HG02588 (cell line): ENCODE measurements around the gene EFHD2.
"Not testable (repeated sequence)": the region's sequence is repeated elsewhere in the genome, so short reads cannot be mapped to it uniquely, and the experiment has no call there.

Experiments
- ATAC-seq: cut with Tn5 transposase; IDR thresholded peaks from one replicate; pipeline ENCODE4 v1.9.1; 2021; ENCODE audit warnings: mild to moderate bottlenecking, moderate library complexity; ENCODE audit not compliant: unreplicated experiment

Gene EFHD2

DNA sequence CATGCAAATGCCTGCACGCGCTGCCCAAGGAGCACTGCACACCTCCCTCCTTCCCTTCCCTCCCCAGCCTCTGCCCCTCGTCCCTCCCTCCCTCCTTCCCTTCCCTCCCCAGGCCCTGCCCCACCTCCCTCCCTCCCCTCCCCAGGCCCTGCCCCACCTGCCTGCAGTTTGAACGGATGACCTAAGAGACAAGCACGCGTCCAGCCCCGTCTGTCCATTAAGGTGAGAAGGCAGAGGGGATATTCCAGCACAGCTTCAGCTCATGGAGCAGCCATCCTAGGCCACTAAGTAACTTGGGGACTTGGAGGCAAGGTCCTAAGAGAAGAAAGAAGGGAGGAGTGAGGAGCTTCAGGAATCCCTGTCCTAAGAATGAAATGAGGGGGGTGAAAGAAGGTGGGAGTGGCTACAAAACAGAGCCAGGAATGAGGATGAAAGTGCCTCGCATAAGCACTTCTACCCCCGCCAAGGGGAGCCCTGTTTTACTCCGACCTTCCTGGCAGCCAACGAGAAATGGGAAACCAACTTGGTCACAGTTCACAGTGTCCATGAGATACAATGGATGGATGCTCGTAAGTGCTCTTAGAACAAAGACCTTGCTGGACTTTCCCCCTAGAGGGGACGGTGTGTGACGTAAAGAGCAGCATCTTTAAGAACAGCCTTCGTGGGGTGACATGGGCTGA, 21.3 kb upstream of the EFHD2 start:
- no peak for ATAC-seq

DNA sequence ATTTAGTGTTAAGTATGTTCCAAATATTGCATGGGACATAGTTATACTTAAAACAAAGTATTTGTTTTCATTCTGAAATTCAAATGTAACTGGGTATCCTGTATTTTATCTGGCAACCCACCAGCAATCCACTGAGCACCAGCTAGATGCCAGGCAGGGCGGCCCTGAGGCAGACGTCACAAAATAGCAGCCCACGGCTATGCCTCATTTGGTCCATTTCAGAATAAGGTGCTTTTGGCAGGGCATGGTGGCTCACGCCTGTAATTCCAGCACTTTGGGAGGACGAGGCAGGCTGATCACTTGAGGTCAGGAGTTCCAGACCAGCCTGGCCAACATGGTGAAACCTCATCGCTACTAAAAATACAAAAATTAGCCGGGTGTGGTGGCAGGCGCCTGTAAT, 19.9 kb upstream of the EFHD2 start:
- ATAC-seq, result not testable (repeated sequence)

DNA sequence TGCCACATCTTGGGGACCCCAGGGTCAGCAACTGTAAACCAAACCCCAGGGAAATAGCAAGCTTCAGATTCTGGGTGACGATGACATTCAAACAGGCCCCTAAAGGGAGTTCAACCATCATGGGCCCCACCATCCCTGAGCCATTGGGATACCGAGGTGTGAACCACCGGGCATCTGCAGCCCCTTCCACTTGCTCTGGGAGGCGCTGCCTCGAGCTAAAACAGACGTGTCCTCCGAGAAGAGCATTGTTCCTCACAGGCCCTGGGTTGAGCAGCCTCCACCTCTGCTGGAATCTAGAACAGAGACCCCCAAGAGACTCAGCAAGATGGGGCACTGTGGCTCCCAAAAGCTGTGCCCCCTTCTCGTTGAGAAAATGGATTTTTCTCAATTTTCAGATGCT, 19.0 kb upstream of the EFHD2 start:
- ATAC-seq, result no peak

DNA sequence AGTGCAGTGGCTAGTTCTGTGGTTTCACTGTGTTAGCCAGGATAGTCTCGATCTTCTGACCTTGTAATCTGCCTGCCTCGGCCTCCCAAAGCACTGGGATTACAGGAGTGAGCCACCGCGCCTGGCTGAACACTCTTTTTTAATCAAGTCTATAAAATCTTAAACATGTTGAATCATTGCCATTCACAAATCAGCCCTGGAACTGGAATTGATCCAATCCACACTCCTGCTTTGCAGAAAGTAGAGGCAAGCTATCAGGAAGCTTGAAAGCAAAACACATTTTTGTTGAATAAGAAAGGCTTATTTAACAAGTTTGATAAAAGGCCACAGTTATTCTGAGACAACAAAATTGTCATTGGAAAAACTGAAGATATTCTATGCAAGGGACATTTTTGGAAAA, 18.3 kb upstream of the EFHD2 start:
- no peak for ATAC-seq

DNA sequence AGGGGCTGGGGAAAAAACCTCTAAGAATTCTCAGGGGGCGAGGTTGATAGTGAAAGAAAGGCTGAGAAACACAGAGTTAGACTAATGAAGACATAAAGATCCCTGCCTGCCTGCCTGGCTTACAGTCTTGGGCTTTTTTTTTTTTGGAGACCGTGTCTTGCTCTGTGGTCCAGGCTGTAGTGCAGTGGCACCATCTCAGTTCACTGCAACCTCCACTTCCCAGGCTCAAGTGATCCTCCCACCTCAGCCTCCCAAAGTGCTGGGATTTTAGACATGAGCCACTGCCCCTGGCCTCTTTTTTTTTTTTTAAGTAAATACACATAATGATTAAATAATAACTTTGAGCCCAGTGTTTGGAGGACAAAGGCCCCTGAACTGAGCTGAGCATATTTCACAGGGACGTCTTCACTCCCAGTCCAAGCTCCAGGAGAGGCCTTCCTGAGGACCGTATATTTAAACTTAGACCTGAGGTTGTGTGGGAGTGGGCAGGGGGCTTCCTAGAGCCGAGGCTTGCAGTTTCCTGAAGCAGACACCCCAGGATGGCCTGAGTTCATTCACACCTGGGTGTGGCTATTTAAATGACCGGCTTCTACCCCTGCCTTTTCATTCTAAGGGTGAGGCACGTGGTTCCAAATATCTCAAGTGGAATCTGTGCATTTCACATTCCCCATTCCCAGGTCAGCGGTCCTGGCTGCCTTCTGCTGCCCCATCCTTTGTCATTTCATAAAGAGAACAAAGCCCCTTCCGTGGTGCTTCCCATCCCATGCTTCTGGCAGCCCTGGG, 16.0 kb upstream of the EFHD2 start:
- no peak for ATAC-seq

DNA sequence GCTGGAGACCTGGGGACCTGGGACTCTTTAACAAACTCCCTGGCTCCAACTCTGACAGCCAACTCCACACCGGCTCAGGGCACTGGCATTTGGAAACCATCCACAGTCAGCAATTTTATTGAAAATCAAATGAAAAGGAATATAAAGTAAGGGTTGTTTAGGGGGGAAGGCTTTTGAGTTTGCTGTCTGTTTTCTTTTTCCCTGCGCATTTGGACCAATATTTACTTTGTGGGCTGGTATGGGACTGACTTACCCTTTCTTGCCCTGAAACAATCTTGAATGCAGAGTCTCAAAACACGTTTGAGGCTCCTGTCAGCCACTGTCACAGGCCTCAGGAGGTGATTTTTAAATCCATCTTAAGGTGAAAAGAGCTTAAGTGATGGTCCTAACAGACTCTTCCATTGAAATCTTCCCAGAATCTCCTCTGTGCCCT, 15.4 kb upstream of the EFHD2 start:
- no peak for ATAC-seq

DNA sequence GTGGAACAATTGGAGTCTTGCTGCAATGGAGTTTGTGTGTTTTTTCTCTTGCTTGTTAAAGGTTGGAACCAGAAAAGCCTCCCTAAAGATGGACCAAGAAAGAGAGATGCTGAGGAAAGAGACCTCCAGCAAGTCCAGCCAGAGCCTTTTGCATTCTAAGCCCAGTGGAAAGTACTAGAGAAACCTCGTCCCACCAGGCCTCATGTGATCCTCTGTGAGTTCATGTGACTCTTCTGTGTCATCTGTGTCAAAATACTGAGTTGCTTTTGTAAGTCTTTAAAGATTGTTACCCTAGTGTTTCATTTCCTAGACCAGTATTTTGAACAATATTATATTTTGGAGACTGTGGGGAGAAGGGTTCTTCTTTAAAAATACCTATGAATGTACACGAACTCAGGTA, 12.5 kb upstream of the EFHD2 start:
- no peak for ATAC-seq

DNA sequence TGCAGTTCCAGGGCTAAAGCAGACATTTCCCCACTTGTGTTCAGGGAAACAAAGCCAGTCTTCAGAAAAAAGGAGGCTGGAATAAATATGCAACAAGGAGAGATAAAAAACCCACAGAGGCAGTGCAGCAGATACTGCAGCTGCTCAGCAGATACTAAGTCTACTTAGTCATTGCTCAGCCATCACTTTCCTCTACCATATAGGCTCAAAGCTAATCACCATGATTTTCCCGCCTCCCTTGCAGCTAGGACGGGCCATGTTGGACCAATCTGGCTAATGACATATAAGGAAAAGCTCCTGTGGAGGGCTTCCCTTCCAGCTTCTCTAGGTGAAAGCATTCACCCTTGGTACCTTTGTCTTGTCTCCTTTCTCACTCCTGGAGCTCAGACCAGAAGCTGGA, 10.0 kb upstream of the EFHD2 start:
- ATAC-seq, result no peak

DNA sequence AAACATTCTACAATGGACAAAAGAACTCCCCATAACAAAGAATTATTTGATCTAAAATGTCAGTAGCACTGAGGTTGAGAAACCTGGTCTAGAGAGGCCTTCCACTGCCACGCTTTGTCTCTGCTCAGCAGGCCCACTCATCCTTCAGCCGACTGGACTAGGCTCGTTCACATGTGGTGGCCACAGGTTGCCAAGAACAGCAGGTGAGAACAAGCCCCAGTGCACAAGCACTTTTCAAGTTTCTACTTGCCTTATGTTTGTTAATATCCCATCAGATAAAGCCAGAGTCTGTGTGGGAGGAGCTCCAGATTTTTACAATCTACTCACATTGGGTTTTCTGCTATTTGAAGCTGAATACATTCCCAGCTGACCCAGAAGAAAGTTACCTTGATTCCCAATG, 9.1 kb upstream of the EFHD2 start:
- no peak for ATAC-seq

DNA sequence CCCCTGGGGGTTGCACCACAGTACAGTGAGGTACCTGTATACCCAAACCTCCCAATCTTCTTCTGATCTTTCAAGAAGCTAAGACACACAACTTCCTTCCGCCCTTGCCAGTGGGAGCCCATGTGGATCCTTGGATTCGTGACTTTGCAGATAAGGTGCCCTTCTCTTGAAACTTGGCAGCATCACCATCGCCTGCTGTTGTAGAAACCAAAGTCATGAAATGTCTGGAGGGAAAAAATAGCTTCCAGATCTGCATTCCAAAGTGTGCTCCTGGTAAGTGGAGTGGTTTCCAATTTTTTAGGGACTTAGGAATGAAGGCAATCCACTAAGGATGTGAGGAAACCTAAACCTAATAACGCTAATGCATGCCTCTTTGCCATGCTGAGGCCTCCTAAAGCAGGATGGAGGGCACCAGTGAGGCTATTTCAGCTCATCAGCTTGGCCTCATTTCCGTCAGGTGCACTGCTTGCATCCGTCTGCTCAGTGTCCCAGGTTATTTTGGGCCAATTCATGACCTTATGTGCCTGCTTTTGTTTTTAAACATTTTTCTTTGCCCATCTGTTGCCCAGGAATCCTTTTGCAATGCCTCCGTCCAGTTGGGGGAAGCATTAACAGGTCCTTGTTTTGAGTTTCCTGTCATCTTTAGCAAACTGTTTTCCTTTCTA, 8.2 kb upstream of the EFHD2 start:
- no peak for ATAC-seq

DNA sequence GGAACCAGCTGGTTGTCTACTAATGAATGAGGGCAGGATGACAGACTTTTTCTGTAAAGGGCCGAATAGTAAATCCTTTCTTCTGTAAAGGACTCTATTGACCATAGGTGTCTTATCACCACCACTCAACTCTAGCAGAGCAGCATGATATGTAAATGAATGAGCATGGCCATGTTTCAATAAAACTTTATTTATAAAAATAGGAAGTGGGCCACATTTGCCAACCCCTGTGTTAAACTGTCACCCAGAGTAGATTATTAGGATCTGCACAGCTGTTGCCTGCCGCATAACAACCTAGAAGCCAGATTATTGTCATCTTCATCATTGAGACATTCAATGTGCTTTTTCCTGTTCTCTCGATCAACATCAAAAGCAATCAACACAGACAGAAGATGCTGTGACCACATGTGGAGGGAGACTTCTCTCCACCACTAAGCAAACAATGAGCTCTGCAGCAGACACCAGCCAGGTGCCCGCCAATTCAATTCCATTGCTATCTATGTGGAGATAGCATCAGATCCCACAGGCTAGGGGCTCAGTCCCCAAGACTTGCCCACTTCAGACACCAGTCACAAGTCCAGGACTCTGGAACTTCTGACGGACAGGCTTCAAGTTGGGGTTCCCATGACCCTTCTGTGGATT, 6.8 kb upstream of the EFHD2 start:
- no peak for ATAC-seq

DNA sequence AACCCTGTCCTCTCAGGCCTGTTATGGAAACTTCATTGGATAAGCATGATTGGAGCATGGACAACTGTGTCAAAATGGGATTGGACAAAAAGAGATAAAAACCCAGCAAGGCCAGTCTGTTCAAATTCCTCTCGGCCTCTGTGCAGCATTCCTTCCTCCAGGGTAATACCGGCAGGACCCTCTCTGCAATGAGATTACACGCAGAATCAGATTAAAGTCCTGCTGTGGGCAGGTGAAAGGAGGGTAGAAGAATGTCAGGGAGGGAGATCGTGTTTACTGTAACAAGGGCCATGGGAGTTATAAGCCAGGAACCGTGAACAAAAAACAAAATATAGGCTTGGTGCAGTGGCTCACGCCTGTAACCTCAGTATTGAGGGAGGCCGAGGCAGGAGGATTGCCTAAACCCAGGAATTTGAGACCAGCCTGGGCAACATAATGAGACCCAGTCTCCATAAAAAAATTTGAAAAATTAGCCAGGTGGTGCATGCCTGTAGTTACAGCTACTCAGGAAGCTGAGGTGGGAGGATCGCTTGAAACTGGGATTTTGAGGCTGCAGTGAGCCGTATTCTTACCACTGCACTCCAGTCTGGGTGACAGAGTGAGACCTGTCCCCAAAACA, 5.6 kb upstream of the EFHD2 start:
- no peak for ATAC-seq

DNA sequence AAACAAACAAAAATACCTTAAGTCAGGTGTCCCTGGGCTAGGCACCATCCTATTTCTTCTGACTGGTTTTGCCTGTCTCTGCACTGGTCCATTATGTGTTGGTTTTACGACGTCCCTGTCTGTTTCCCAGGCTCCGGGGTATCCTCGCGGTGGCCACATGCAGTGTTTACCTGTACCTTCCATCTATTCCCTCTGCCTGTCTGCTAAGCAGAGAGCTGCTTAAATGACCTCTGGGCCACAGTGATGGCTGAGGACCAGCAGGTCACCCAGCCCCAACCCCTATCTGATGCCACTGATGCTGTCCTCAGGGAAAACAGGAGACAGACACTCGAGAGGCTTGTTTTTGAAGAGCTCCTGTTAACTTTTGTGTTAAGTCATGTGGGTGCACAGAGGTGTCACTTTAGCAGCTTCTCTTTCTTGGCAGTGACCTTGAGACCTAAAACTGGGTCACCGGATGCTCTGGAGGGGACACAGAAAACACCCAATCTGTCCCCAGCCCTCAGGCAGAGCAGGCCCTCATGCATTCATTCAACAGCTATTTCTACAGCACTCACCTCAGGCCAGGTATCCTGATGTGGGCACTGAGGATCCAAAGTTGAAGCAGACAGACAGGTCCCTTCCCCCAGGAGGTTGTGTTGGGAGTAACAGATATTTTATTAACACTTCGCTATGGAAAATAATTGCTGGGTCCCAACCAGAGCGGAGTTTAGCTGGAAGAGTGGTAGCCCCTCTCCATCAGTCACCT, 4.4 kb upstream of the EFHD2 start:
- no peak for ATAC-seq

DNA sequence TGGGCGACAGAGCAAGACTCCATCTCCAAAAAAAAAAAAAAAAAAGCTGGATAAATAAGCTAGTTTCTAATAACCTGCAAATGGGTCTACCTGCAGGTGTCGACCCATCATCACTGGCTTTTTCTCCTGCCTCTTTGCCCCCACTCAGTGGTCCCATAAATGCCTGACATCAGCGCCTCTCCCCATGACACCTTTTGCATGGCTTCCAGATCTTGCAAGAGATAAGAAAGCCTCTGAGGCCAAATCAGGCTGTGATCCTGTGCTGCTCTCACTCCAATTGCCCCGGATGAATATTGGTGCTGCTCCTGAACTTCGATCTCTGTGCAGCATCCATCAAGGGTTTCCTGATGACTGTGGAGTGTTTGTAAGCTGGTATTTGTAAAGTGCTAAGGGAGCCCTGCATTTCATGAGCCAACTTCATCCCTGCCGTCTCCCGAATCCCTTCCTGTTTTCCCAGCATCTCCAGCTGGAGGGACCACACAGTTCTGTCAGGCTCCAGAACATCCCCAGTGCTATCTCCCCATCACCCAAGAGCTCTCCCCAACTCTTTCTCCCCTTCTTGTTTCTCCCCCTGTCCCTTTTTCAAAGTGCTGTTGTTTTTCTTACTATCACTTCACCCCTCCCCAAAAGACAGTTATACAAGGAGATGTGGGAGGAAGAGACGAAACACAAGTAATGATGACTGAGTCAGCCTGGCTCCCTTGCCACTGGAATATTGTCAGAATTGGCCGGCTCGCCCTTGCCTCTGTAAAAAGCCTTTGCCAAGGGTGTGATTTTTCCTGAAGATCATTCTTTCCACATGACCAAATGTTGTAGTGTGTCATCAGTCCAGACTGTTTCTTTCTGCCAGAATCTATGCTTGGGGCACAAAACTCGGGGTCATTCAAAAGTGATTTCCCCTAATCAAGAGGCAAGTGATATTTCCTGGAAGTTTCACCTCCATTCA, 2.8 kb upstream of the EFHD2 start:
- no peak for ATAC-seq

DNA sequence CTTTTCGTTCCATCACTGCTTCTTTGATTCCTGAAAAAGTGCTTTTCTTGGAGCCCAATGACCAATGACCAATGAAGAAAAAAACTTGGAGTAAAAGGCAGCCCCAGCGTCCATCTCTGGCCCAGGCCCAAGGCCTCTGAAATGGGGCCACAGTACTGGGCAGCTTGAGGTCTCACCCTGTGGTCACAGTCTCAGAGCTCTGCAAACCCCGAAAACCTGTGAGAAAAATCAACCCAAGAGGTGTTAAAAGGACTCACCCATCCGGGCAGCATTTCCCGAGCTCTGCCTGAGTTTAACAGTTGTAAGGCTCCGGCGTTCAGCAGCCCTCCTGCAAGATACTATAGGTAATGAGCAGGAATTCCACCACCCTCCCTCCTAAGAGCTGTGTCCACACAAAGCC, 2.1 kb upstream of the EFHD2 start:
- no peak for ATAC-seq

DNA sequence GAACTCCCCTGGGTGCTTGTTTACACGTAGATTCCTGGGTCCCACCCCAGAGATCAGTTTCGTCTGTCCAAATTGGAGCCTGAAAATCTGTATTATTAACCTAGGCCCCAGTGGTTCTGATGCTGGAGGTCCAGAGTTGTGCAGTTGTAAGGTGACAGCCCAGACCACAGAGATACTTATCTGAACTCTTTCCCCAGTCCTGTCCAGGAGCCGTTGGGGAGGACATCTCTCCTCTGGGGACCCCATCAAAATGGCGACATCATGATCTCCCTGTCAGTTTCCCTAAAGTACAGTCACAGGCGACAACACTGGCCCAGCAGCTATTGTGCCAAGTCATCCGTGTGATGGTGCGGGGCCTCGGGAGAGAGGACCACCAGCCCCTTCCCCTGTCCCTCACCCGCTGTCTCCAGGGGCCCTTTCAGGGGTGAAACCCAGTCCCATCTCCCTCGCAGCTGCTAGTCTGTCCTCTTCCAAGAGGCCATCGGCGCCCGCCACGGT, 749 bp upstream of the EFHD2 start:
- ATAC-seq, result no peak

DNA sequence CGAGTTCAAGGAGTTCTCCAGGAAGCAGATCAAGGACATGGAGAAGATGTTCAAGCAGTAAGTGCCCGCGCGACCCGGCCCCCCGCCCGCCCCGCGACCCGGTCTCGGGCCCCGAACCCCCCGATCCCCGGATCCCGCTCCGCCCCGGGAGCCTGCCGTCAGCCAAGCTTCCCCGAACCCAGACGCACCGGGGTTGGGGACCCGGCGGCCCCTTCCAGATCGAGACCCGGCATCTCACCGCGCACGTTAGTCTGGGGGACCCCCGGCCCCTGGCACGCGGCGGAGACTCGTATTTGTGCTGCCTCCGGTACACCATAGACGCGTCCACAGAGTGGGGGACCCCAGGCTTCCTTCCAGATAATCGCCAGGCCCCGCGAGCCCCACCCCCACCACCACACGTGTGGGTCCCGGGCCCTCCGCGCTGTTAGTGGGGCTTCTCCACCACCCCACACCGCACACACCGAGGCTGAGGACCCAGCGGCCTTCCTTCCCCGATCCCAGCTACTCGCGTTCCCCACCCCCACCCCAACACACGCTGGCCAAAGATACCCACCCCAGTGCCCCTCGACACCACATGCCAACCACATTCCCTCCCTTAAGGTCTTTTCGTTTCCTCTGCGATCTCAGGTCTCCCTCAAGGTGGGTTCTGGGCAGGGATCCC, 665 bp downstream of the EFHD2 start:
- ATAC-seq, result no peak

DNA sequence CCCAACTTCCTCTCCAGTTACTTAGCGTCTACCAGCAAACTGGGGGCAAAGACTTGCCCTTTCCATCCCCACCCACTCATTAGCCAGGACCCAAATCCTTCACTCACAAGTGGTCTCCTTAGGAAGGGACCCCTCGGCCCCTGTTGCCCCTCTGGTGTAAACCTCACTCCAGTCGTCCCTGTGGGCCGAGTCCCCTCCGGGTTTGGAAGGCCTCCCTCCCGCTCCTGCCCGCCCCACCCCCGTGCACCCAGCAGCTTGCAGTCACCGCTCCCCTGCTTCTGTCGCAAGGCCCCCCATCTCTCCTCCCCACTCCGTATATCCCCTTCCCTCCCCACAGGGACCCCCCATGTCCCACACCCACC, 1.2 kb downstream of the EFHD2 start:
- ATAC-seq, result no peak
